ENCODE data around the gene CACNA2D4.

The CACNA2D4 gene

DNA sequence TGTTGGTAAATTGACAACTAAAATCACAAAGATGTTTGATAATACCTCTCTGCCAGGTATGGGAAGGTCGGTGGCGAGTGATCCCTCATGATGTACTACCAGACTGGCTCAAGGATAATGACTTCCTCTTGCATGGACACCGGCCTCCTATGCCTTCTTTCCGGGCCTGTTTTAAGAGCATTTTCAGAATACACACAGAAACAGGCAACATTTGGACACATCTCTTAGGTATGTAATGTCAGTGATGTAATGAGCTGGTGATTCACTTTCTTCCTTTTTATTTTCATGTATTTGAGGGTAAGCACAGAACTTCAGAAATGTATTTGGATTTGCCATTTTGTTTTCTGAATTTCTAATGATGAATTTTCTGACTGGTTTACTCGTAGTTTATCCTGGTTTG lies 140.7 kb downstream of the CACNA2D4 start:
- H3K9me2 ChIP-seq (replicated peaks; ENCODE audit: insufficient read depth, low read length): no peaks in the 10 kb centered on the region

DNA sequence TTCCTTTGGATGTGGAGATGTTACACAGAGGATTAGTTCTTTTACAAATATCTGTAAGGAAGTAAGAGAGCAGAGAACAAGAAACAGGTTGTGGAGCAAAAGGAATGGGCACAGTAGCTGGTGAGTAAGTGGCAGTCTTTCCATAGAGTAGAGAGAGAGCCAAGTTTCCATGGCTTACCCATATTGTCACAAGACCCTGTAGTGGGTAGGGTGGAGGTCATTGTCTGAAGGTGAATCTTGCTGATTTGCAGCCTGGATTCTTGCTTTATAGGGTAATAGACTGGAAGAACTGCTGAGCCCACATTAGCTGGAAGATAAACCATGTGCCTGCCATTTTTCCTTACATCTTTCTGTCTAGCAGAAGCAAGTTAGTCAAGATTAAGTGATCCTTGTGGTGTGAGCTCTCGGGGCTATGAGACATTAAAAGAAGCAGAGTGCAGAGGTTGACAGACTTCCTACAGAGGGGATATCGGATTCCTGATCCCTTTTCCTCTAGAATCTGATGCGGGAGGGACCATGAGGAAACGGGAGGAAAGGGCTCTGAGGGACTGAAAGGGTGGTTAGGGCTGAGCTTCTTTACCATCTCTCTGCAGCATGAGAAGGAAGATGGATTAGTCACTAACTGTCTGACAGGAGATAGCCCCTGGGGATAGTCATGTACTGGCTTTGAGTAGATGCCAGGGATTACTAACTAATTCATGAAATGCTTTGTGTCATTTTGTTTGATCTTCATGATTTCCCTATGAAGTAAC lies 142.1 kb downstream of the CACNA2D4 start:
- TF ChIP-seq, protein P1, sequence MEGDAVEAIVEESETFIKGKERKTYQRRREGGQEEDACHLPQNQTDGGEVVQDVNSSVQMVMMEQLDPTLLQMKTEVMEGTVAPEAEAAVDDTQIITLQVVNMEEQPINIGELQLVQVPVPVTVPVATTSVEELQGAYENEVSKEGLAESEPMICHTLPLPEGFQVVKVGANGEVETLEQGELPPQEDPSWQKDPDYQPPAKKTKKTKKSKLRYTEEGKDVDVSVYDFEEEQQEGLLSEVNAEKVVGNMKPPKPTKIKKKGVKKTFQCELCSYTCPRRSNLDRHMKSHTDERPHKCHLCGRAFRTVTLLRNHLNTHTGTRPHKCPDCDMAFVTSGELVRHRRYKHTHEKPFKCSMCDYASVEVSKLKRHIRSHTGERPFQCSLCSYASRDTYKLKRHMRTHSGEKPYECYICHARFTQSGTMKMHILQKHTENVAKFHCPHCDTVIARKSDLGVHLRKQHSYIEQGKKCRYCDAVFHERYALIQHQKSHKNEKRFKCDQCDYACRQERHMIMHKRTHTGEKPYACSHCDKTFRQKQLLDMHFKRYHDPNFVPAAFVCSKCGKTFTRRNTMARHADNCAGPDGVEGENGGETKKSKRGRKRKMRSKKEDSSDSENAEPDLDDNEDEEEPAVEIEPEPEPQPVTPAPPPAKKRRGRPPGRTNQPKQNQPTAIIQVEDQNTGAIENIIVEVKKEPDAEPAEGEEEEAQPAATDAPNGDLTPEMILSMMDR (IDR thresholded peaks at IDR 0.05; ENCODE audit: low read length): no peak
- no peak for TF ChIP-seq EZH2 (optimal IDR thresholded peaks at IDR 0.05; ENCODE audit: low read depth, low read length)
- no peak for TF ChIP-seq EZH2phosphoT487 (IDR thresholded peaks at IDR 0.05; ENCODE audit: low read length)
- no peaks in the 10 kb centered on the region for H3K4me1 ChIP-seq (ENCODE audit: low read length)
- H3K36me3 ChIP-seq (replicated peaks; ENCODE audit: insufficient read depth, low read length): no peaks in the 10 kb centered on the region
- H3K9me2 ChIP-seq (replicated peaks; ENCODE audit: insufficient read depth, low read length): no peaks in the 10 kb centered on the region
- H3F3A ChIP-seq (ENCODE audit: insufficient read depth, low read length): no peaks in the 10 kb centered on the region
- no peak overlapping the region for H3K4me3 ChIP-seq (ENCODE audit: low read length)
- 0 out of 2 replicates have a peak, but pooled peaks cover 4% of the 10 kb centered on the region for H3K79me2 ChIP-seq (ENCODE audit: low read length)
- H3K27me3 ChIP-seq (replicated peaks; ENCODE audit: insufficient read depth, low read length): no peaks in the 10 kb centered on the region
- H2AFZ ChIP-seq (ENCODE audit: low read length): no peak overlapping the region
- no peak for DNase-seq
- no peak overlapping the region for H3K4me2 ChIP-seq (ENCODE audit: low read depth, low read length)
- H3K27ac ChIP-seq (ENCODE audit: low read length): no peak overlapping the region
- H4K20me1 ChIP-seq (ENCODE audit: insufficient read depth, low read length): no peaks in the 10 kb centered on the region
- no peaks in the 10 kb centered on the region for H3K9me3 ChIP-seq (replicated peaks; ENCODE audit: insufficient read depth, low read length)
- H3K9ac ChIP-seq (ENCODE audit: low read length): no peak overlapping the region

More for the DNA sequence above, 140.7 kb downstream of the CACNA2D4 start:
- no peaks in the 10 kb centered on the region for H3K36me3 ChIP-seq (replicated peaks; ENCODE audit: insufficient read depth, low read length)
- no peak overlapping the region for H2AFZ ChIP-seq (ENCODE audit: low read length)
- no peaks in the 10 kb centered on the region for H3K27me3 ChIP-seq (replicated peaks; ENCODE audit: insufficient read depth, low read length)
- no peak overlapping the region for H3K27ac ChIP-seq (ENCODE audit: low read length)
- 0 out of 2 replicates have a peak, but pooled peaks cover 4% of the 10 kb centered on the region for H3K79me2 ChIP-seq (ENCODE audit: low read length)
- H3K9ac ChIP-seq (ENCODE audit: low read length): no peak overlapping the region
- H3F3A ChIP-seq (ENCODE audit: insufficient read depth, low read length): no peaks in the 10 kb centered on the region
- no peak overlapping the region for H3K4me3 ChIP-seq (ENCODE audit: low read length)
- TF ChIP-seq EZH2 (optimal IDR thresholded peaks at IDR 0.05; ENCODE audit: low read depth, low read length) (no peak), EZH2phosphoT487 (IDR thresholded peaks at IDR 0.05; ENCODE audit: low read length) (no peak)
- TF ChIP-seq, protein P1 (IDR thresholded peaks at IDR 0.05; ENCODE audit: low read length): no peak
- H3K4me2 ChIP-seq (ENCODE audit: low read depth, low read length): no peak overlapping the region
- DNase-seq: no peak
- H4K20me1 ChIP-seq (ENCODE audit: insufficient read depth, low read length): no peaks in the 10 kb centered on the region
- no peaks in the 10 kb centered on the region for H3K4me1 ChIP-seq (ENCODE audit: low read length)
- H3K9me3 ChIP-seq (replicated peaks; ENCODE audit: insufficient read depth, low read length): no peaks in the 10 kb centered on the region

DNA sequence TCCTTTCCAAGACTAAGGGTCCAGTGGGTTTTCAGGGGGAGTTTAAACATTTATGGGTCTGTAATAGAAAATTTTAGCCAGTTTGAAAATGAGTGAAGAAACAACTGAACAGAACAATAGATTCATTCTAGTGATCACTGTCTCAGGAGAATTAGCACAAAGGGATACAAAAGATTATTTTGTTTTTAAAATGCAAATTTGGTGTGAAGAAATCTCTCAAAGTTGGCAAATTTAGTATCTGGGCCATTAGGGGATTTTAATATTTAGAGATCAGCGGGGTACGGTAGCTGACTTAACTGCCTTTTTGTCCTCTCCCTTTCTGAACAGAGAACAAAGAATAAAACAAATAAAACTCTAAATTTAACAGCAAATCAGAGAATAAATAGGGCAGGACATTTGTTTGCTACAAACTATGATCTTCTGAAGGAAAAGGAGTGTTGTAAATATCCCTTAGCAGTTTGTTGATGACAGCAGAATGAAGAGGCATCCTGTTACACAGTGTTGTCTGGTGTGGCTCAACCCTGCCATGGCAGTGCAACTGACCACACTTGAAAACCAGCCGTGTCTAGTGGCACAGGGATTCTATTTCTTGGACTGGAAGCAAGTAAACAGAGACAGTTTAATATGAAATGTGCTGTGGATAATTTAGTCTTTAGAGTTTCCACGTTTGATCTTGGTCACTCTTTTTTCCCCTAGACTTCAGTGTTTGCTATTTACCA lies 144.4 kb downstream of the CACNA2D4 start:
- H3F3A ChIP-seq (ENCODE audit: insufficient read depth, low read length): no peaks in the 10 kb centered on the region
- H3K27ac ChIP-seq (ENCODE audit: low read length): no peak overlapping the region
- H3K4me3 ChIP-seq (ENCODE audit: low read length): no peak overlapping the region
- no peak for DNase-seq
- TF ChIP-seq, protein P1 (IDR thresholded peaks at IDR 0.05; ENCODE audit: low read length): no peak
- TF ChIP-seq EZH2 (optimal IDR thresholded peaks at IDR 0.05; ENCODE audit: low read depth, low read length) (no peak), EZH2phosphoT487 (IDR thresholded peaks at IDR 0.05; ENCODE audit: low read length) (no peak)
- no peak overlapping the region for H2AFZ ChIP-seq (ENCODE audit: low read length)
- no peak overlapping the region for H3K4me2 ChIP-seq (ENCODE audit: low read depth, low read length)
- no peaks in the 10 kb centered on the region for H3K9me2 ChIP-seq (replicated peaks; ENCODE audit: insufficient read depth, low read length)
- H3K9me3 ChIP-seq (replicated peaks; ENCODE audit: insufficient read depth, low read length): no peaks in the 10 kb centered on the region
- no peaks in the 10 kb centered on the region for H3K27me3 ChIP-seq (replicated peaks; ENCODE audit: insufficient read depth, low read length)
- H3K4me1 ChIP-seq (ENCODE audit: low read length): no peaks in the 10 kb centered on the region
- no peaks in the 10 kb centered on the region for H3K36me3 ChIP-seq (replicated peaks; ENCODE audit: insufficient read depth, low read length)
- H3K79me2 ChIP-seq (ENCODE audit: low read length): peaks cover 4% of the 10 kb centered on the region; the same call in 1 of the 2 replicates
- no peaks in the 10 kb centered on the region for H4K20me1 ChIP-seq (ENCODE audit: insufficient read depth, low read length)
- no peak overlapping the region for H3K9ac ChIP-seq (ENCODE audit: low read length)
